ENCODE data around the gene SV2A.
"Not testable (repeated sequence)": the region's sequence is repeated elsewhere in the genome, so short reads cannot be mapped to it uniquely, and the experiment has no call there.

SV2A gene, protein sequence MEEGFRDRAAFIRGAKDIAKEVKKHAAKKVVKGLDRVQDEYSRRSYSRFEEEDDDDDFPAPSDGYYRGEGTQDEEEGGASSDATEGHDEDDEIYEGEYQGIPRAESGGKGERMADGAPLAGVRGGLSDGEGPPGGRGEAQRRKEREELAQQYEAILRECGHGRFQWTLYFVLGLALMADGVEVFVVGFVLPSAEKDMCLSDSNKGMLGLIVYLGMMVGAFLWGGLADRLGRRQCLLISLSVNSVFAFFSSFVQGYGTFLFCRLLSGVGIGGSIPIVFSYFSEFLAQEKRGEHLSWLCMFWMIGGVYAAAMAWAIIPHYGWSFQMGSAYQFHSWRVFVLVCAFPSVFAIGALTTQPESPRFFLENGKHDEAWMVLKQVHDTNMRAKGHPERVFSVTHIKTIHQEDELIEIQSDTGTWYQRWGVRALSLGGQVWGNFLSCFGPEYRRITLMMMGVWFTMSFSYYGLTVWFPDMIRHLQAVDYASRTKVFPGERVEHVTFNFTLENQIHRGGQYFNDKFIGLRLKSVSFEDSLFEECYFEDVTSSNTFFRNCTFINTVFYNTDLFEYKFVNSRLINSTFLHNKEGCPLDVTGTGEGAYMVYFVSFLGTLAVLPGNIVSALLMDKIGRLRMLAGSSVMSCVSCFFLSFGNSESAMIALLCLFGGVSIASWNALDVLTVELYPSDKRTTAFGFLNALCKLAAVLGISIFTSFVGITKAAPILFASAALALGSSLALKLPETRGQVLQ

GRCh38 chr1:149917571-149918144, at the start of gene SV2A:
TSS of gene SV2A (minus strand) at chr1:149917844. CDS start at chr1:149913840, 4,004 bp downstream.
- peak; percentile 17 to 23 for DNase-seq (ENCODE audit: low read depth in 2 of 2)

- DNase-seq (ENCODE audit: low read depth in 2 of 2): no peak
Observed at GRCh38 chr1:149967041-149967440, 49.4 kb upstream of the SV2A start.

DNA sequence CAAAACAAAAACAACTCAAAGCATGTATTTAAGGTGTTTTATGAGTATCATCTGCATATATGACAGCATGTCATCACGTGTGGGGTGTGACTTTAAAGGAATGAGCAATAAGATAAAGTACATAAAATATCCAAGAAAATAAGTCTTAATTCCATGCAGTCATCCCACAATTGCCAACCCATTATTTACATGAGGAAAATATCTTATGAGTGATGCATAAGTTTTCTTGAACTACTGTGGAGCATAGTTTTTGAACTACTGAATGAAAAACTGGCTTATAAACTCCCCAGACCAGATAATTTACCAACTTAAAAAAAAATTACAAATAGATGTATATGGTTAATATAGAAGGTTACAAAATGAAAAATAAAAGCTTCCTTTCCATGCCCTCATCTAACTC, 48.8 kb upstream of the SV2A start:
- no peak for DNase-seq (ENCODE audit: low read depth in 2 of 2)

DNA sequence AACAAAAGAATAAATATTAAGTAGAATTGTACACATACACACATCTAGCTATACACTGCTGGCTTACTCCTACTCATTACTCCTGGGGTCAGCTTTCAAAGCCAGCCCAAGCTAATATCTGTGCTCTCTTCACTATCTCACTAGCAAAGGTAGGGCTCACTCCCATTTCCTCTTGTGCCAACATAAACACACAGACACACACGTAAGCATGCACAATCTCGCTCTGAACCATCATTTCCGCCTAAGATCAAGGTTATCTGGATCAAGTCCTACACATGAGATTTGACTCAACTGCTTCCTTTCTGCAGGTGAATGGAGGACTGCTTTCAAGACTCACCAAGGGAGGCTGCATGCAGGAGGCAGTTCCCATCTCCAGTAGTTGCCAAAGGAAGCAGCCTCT, 47.8 kb upstream of the SV2A start:
- no peak for DNase-seq (ENCODE audit: low read depth in 2 of 2)

- no peak for DNase-seq (ENCODE audit: low read depth in 2 of 2)
Observed at GRCh38 chr1:149963358-149963757, 45.7 kb upstream of the SV2A start.

- no peak for DNase-seq (ENCODE audit: low read depth in 2 of 2)
Observed at GRCh38 chr1:149962736-149963135, 45.1 kb upstream of the SV2A start.

DNA sequence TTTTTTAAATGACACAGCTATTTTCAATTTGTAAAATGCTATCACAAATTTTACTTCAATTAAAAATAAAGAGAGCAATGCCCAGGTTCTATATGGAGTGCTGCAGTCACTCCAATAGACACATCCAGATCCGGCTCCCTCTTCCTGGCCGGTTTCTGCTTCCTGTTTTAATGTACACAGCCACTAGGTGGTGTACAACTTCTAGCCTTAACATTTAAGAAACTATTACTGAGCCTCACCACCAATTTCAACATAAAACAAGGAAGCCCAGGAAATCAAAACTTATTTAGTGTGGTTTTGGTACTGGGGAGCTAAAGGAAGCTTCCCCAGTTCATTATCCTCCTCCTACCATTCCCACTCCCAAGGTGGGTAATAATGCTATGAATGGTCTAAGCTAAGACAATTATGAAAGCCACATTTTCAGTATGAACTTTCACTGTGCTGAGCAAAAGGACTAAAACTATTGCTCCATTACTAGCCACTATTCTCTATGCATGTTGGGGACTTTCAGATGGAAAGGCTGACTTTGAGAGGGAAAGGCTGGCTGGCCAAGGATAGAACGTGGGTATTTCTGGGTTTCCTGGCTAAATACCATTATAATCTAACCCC, 44.5 kb upstream of the SV2A start:
- no peak for DNase-seq (ENCODE audit: low read depth in 2 of 2)

DNA sequence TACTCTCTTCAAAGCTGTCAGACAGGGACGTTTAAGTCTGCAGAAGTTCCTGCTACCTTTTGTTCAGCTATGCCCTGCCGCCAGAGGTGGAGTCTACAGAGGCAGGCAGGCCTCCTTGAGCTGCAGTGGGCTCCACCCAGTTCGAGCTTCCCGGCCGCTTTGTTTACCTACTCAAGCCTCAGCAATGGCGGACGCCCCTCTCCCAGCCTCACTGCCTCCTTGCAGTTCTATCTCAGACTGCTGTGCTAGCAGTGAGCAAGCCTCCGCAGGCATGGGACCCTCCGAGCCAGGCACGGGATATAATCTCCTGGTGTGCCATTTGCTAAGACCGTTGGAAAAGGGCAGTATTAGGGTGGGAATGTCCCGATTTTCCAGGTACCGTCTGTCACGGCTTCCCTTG, 39.9 kb upstream of the SV2A start:
- DNase-seq (ENCODE audit: low read depth in 2 of 2): not testable (repeated sequence)

DNA sequence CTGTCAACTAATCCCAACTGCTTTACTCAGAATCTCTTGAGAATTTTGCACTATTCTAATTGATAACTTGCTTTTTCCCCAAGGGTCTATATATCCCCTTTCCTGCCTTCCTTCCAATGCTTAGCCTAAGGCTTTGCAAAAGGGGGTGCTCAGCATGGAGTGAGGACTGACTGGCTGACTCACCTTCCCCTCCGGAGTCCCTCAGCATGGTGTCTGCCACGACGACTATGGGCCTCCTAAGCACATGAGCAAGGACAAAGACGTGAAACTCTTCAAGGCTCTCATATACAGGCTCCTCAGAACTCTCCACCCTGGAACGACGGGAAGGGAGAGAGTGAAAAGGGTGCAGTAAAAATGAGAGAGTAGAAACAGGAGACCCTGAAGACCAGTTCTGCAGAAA, 32.3 kb upstream of the SV2A start:
- DNase-seq (ENCODE audit: low read depth in 2 of 2): no peak

GRCh38 chr1:149945206-149945605, 27.6 kb upstream of the SV2A start:
- DNase-seq (ENCODE audit: low read depth in 2 of 2): no peak

DNA sequence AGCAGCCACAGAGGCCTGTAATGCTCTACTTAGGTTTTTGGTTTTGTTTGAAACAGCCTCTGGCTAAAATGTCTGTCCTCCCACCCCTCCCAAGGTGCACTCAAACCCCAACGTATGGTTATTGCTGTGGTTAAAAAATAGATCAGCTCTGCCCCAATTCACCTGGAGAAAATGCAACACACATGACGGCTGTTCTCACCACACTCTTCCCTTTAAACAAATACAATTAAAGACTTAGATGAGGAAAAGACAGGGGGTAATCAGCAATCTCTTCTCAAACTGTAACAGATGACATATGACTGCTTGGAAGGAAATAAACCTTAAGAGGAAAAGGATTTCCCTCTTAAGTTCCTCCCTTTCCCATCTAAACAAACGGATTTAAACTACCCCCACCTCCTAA, 25.2 kb upstream of the SV2A start:
- DNase-seq (ENCODE audit: low read depth in 2 of 2): no peak

DNA sequence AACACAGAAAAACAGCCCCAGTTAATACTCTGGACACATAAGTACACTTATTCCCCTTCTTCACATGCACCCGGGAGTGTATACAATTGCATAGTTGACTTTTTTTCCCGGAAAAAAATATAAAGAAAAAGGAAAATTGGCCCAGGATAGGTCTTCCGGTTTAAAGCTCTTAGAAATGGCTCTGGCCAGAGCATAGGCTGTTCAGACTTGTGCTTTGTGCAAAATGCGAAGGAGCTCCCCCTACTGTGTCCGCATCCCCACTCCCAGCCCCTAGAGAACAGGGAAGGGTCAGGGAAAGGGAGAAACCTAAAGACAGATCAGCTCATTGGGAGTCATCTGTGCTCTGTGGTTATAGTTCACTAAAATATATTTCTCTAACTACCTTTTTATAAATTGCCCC, 24.6 kb upstream of the SV2A start:
- DNase-seq (ENCODE audit: low read depth in 2 of 2): no peak

GRCh38 chr1:149940427-149940826, 22.8 kb upstream of the SV2A start:
- no peak for DNase-seq (ENCODE audit: low read depth in 2 of 2)

DNA sequence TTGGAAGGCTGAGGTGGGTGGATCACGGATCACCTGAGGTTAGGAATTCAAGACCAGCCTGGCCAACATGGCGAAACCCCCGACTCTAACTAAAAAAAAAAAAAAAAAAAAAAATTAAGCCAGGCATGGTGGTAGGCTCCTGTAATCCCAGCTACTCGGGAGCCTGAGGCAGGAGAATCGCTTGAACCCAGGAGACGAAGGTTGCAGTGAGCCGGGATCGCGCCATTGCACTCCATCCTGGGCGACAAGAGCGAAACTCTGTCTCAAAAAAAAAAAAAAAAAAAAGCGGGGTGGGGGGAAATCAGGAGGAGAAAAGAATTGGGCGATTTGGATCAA, 21.0 kb upstream of the SV2A start:
- DNase-seq (ENCODE audit: low read depth in 2 of 2): not testable (repeated sequence)

- no peak for DNase-seq (ENCODE audit: low read depth in 2 of 2)
Observed at GRCh38 chr1:149937759-149938158, 20.1 kb upstream of the SV2A start.

DNA sequence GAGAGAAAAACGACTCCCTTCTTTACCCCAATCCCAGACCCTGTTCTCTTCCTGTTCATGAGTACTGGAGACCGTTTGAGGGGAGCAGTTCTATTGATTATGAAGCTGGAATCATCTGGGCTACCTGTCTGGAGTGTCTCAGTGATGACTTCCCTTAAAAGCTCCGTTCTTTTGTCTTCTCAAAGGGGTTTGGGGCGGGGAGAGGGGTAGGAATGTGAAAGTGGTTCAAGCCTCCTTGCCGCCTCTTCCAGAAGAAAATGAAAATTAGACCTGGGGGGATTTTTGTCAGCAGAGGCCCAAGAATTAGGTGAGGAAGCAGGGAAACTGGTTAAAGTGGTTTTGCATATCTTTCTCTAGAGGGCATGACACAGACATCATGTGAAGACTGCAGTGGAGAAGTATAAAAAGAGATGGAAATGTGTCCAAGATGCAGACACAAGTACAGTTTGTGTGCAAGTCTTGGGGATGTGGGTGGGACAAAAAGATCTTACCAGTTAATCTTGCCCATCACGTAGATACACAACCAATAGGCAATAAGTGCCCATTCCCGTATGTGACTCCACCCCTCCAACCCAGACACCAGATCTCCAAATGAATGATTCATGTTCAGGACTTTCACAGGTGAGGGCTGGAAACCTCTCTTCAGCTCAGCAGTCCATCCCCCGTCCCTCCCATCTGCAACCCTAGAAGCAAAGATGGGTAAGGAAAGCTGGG, 19.5 kb upstream of the SV2A start:
- no peak for DNase-seq (ENCODE audit: low read depth in 2 of 2)

GRCh38 chr1:149936170-149936991, 18.7 kb upstream of the SV2A start, which contains the start of gene MTMR11:
TSS of gene MTMR11 (minus strand) at chr1:149936879. CDS start at chr1:149936647, 232 bp downstream.
- DNase-seq (ENCODE audit: low read depth in 2 of 2): no peak

DNA sequence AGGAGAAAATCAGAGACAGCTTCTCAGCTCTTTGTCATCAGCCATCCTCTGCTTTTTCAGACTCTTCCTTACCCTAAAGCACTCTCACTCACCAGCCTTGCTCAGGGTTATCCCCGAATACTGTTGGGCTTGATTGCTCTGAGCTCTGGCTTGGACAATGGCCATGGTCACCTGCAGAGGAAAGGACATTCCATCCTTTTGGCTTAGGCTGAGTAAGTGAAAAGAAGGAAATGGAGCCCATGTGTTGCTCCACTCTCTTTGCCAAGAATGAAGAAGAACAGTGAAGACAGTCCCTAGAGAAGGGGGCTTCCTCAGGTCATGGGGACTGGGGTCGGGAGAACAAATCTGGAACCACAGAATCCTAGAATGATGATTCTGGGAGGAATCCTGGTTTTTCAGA, 16.7 kb upstream of the SV2A start:
- no peak for DNase-seq (ENCODE audit: low read depth in 2 of 2)

DNA sequence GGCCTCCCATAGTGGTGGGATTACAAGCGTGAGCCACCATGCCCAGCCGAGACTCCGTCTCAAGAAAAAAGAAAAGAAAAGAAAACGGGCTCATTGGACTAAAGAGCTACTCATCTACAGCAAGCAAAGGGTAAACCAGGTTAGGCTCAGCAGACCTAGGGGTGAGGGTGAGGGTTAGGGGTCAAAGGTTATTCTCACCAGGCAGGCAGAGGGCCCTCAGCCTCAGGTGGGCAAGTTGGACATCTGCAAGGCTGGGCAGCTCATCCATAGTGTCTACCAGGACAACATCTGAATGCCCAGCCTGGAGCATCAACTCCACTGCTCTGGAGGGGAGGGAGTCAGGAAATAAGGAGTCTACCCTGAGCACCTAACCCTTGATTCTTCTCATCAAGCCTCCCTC, 15.6 kb upstream of the SV2A start:
- no peak for DNase-seq (ENCODE audit: low read depth in 2 of 2)

DNA sequence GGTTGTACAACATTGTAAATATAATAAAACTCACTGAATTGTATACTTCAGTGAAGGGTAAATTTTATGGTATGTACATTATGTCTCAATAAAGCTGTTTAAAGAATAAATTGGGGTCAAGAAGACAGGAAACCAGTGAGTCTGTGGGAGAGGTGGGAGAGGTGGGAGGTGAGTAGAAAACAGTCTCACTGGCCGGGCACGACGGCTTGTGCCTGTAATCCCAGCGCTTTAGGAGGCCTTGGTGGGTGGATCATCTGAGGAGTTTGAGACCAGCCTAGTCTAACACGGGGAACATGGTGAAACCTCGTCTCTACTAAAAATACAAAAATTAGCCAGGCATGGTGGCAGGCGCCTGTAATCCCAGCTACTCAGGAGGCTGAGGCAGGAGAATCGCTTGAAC, 14.8 kb upstream of the SV2A start:
- no peak for DNase-seq (ENCODE audit: low read depth in 2 of 2)

DNA sequence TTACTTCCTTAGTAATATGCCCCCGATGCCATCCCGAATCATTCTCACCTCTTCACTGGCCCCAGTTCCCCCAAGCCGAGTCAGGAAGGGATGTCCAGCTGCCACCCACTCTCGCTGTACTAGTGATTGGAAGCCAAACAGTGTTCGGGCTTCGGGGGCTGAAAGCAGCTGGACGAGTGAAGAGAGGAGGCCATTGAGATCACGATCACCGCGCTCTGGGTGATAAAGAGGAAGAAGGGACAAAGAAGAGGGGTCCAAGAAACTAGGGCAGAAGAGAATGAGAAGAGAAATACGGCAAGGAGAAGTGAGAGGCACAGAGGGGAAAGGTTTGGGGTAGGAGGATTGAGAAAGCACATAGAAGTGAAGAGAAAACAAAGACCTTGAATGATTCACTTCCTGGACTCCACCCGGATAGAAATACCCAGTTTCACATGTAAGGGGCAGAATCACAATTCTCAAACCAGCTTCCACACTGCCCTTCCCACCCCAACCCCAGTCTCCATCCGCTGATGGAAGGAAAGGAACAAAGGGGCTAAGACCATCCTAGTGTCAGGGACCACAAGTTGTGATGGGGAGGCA, 13.7 kb upstream of the SV2A start:
- no peak for DNase-seq (ENCODE audit: low read depth in 2 of 2)
